ENCODE measurements around the gene PIEZO2.

GRCh38 chr18:10948421-10948820 is 200.9 kb downstream of the PIEZO2 start:
- TF ChIP-seq POLR2AphosphoS5 (IDR thresholded peaks at IDR 0.05; ENCODE audit: low read depth, low read length) = no peak
- TF ChIP-seq POLR2A (IDR thresholded peaks at IDR 0.05; ENCODE audit: low read depth, low read length) = no peak

Data from GM12892 (cell line).